ENCODE results near the gene AHNAK2.

Gene AHNAK2

DNA sequence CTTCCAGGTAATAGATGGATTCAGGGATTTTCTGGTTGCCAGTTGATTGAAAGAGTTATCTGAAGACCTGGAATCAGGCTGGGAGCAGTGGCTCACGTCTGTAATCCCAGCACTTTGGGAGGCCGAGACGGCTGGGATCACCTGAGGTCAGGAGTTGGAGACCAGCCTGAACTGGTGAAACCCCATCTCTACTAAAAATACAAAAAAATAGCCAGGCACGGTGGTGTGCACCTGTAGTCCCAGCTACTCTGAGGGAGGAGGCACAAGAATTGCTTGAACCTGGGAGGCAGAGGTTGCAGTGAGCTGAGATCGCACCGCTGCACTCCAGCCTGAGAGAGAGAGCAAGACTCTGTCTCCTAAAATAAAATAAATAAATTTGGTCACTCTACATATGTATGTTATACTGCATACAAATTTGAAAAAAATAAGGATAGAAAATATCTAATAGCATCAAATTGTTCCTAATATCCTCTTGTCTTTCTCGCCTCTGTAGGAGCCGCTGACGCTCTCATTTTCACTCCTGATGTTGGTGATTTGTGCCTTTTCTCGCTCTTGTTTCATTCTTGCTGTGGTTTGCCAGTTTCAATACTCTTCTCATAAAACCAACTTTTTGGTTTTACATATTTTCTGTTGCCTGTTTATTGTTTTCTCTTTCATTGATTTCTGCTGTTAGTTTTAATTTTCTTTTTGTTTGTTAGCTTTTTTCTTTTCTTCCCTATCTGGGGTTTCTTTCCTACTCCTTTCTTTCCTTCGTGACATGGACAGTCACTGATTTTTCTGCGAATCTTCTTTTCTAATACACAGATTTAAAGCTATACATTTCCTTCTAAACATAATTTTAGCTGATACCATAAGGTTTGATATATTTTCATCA, 77.3 kb downstream of the AHNAK2 start:
- no peak overlapping the region for H3K4me3 ChIP-seq (ENCODE audit: low read depth, low read length)
- no peak for DNase-seq
- TF ChIP-seq, protein P1, sequence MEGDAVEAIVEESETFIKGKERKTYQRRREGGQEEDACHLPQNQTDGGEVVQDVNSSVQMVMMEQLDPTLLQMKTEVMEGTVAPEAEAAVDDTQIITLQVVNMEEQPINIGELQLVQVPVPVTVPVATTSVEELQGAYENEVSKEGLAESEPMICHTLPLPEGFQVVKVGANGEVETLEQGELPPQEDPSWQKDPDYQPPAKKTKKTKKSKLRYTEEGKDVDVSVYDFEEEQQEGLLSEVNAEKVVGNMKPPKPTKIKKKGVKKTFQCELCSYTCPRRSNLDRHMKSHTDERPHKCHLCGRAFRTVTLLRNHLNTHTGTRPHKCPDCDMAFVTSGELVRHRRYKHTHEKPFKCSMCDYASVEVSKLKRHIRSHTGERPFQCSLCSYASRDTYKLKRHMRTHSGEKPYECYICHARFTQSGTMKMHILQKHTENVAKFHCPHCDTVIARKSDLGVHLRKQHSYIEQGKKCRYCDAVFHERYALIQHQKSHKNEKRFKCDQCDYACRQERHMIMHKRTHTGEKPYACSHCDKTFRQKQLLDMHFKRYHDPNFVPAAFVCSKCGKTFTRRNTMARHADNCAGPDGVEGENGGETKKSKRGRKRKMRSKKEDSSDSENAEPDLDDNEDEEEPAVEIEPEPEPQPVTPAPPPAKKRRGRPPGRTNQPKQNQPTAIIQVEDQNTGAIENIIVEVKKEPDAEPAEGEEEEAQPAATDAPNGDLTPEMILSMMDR (IDR thresholded peaks at IDR 0.05; ENCODE audit: low read depth, low read length), result no peak
- H3K27me3 ChIP-seq, result peaks cover 11% of the 10 kb centered on the region
- peaks cover 6% of the 10 kb centered on the region for H3K4me1 ChIP-seq
- H3K9me3 ChIP-seq, result no peaks in the 10 kb centered on the region
- no peaks in the 10 kb centered on the region for H3K36me3 ChIP-seq

DNA sequence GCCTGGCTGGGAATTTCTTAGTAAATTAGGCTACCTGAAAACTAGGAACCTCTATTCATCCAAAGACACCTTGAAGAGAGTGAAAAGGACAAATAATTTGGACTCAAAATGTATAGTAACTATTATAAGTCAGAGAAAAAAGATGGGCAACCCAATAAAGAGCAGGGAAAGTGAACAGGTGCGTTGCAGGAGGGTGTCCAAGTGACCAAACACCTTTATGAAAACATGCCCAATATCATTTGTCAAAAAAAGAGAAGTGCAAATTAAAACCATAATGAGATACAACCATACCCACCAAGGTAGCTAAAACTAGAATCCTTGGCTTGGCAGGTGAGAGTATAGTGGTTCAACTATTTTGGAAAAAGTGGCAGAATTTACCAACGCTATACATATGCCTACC, 78.4 kb downstream of the AHNAK2 start:
- Histone ChIP-seq H3K27me3 (peaks cover 9% of the 10 kb centered on the region), H3K4me1 (peaks cover 14% of the 10 kb centered on the region), H3K4me3 (ENCODE audit: low read depth, low read length) (no peak overlapping the region), H3K36me3 (no peaks in the 10 kb centered on the region), H3K9me3 (no peaks in the 10 kb centered on the region)
- TF ChIP-seq, protein P1 (IDR thresholded peaks at IDR 0.05; ENCODE audit: low read depth, low read length), result no peak
- DNase-seq, result no peak

DNA sequence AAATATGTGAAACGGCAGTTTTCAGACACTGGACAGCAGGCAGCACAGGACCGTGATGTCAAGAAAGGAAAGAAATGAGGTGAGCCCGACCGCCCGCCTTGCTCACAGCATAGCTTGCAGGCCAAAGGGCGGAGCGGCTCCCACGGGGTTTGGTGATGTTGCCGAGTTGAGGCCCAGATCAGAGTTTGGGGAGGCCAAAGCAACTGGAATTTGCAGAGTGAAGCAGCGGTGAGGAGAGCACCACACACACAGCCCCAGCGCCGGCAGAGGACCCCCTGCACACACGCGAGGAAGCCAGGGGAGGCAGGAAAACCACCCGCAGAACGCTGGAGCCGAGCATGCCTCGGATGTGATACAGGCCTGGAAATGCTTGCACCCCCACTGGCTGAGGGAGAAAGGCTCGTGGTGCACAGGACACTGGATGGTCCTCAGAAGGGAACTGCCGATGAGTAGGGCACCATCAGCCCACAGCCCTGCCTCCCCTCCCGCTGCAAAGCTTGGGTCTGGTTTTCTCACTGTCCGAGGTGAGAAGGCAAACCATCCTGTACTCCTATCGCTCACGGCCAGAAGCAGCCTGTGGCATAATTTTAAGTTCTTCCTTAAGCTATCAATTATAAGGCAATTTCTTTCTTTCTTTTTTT, 79.2 kb downstream of the AHNAK2 start:
- Histone ChIP-seq H3K36me3 (no peaks in the 10 kb centered on the region), H3K4me1 (peaks cover 14% of the 10 kb centered on the region), H3K27me3 (0 out of 2 replicates have a peak, but pooled peaks cover 3% of the 10 kb centered on the region), H3K9me3 (no peaks in the 10 kb centered on the region), H3K4me3 (ENCODE audit: low read depth, low read length) (no peak overlapping the region)
- TF ChIP-seq, protein P1 (IDR thresholded peaks at IDR 0.05; ENCODE audit: low read depth, low read length), result no peak
- DNase-seq, result no peak

DNA sequence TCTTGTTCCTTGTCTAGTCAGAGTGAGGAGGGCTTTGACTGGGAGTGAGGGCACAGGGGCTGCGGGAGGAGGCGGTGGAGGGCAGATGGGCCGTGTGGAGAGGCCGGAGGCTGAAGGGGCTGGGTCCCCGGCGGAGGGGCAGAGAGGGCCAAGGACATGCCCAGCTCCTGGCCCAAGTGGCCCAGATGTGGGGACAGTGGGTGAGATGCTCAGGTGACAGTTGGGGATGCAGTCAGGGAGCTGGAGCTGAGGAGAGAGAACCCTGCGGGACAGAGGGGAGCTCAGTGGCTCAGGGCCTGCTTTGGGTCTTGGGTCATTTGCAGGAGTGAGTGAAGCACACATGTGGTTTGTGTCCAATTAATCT, 80.0 kb downstream of the AHNAK2 start:
- Histone ChIP-seq H3K4me1 (peaks cover 14% of the 10 kb centered on the region), H3K4me3 (ENCODE audit: low read depth, low read length) (no peak overlapping the region), H3K27me3 (no peaks in the 10 kb centered on the region), H3K36me3 (no peaks in the 10 kb centered on the region), H3K9me3 (no peaks in the 10 kb centered on the region)
- DNase-seq, result no peak
- TF ChIP-seq, protein P1 (IDR thresholded peaks at IDR 0.05; ENCODE audit: low read depth, low read length), result no peak

DNA sequence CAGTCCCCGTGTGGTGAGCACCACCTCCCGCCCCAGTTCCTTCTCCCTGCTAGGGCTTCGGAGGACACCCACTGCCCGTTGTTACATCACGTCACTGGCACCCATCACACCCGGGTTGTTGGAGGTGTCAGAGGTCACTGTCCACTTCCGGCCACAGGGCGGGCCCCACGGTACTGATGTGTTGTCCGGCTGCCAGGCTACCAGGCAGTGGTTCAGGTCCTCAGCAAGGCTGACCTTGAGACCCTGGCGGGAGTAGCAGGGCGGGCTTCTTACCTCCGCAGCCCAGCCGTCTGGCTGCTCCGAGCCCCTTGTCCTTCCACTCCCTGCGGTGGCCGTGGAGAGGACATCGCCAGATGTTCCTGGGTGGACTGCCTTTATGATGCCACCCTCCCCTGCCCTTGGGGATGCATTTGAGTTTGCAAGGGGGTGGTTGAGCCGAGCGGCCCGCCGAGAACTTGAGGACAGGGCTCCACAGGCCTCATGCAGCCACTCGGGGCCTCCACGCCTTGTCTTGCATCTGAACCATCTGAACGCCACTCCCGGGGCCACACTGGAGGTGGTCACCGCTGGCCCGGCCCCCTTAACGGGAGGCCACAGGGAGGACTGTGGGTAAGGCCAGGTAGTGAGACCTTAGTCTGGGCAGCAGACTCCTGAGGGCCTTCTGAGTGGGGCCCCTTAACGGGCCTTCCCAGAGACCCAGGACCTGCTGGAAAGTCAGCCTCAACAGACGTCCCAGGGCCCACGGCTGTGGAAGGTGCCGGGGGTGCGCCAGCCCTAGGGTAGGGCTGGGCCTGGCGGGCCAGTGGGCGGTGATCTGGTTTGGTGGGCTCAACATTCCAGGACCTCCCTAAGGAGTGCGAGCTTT, 80.6 kb downstream of the AHNAK2 start:
- Histone ChIP-seq H3K4me3 (ENCODE audit: low read depth, low read length) (no peak overlapping the region), H3K36me3 (no peaks in the 10 kb centered on the region), H3K9me3 (no peaks in the 10 kb centered on the region), H3K4me1 (peaks cover 14% of the 10 kb centered on the region), H3K27me3 (no peaks in the 10 kb centered on the region)
- no peak for DNase-seq
- TF ChIP-seq, protein P1 (IDR thresholded peaks at IDR 0.05; ENCODE audit: low read depth, low read length), result no peak
